ENCODE measurements around the gene TSPAN31.

The TSPAN31 gene

DNA sequence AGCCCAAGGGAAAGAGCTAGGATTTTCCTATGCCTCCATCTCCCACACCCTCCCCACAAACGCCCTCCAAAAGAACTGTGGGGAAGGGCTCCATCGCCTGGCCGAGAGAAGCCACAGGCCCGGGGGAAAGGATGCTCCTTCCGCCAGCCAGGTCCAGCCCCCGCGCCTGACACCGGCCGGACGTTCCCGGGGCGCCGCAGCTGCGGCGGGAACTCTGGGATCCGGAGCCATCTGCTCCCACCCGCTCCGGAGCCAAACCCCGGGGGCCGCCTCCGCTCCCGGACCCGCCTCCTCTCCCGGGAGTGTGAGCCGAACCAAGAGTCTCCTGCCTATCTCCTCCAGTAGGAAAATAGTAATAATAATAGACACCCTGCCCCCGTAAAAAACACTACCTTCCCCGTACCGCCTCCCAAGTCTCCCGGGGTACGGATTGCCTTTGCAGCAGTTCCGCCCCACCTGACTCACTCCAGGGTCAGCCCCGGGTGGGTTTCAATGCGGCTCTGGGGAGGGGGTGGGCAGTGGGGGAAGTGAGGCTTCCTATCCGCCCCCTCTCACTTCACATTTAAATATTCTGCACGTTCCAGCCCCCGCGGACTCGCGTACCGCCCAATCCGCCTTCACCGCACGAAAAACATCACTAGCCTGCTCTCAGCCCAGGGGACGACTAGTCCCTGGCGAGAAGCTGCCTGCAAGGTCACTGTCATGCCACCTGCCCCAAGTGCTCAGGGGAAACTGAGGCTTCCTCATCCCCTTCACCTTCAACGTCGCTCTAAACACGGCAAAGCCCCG lies 8.7 kb upstream of the TSPAN31 start:
- Histone ChIP-seq H3K27ac (ENCODE audit: low read depth in 2 of 2, low read length in 2 of 2) (no peak overlapping the region), H3K27me3 (ENCODE audit: control insufficient read depth in 2 of 2, insufficient read depth in 2 of 2, low read length in 2 of 2) (peaks cover 38 to 51% of the 10 kb centered on the region in 2 donors), H3K4me1 (ENCODE audit: control insufficient read depth in 2 of 2, insufficient read depth in 2 of 2, low read length in 2 of 2) (peaks cover 0 to 4% of the 10 kb centered on the region in 2 donors), H3K36me3 (ENCODE audit: control insufficient read depth in 2 of 2, insufficient read depth in 2 of 2, low read length in 2 of 2) (peaks cover 0 to 3% of the 10 kb centered on the region in 2 donors), H3K9ac (ENCODE audit: low read depth in 1 of 2, low read length in 2 of 2) (no peak overlapping the region), H3K9me3 (ENCODE audit: control insufficient read depth in 2 of 2, low read length in 2 of 2) (no peaks in the 10 kb centered on the region), H3K4me3 (ENCODE audit: low read length in 2 of 2) (no peak overlapping the region)

DNA sequence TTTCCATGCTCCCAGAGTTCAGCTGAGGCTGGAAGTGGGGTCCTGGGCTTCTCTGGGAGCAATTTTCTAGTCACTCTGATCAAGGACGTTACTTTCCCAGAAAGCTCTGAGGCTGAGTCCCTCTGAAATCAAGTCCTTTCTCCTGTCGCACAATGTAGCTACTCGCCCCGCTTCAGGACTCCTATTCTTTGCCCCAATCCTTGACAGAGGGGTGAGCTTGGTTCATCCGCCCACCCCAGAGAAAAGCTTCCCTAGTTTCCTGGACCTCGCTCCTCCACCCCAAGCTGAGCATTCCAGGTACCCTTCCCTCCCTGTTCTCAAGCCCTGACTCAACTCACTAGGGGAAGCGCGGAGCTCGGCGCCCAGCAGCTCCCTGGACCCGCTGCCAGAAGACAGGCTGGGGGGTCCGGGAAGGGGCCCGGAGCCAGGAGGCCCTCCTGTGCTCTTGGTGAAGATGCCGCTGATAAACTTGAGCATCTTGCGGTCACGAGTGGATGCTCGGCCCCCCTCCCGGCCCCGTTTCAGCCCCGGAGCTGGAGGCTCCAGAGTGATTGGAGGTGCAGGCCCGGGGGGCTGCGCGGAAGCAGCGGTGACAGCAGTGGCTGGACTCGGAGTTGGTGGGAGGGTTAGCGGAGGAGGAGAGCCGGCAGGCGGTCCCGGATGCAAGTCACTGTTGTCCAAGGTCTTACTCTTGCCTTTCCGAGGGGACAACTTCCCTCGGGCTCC lies 7.9 kb upstream of the TSPAN31 start:
- no peaks in the 10 kb centered on the region for H3K36me3 ChIP-seq (ENCODE audit: control insufficient read depth in 2 of 2, insufficient read depth in 2 of 2, low read length in 2 of 2)
- no peak overlapping the region for H3K4me3 ChIP-seq (ENCODE audit: low read length in 2 of 2)
- H3K27ac ChIP-seq (ENCODE audit: low read depth in 2 of 2, low read length in 2 of 2): no peak overlapping the region
- H3K9ac ChIP-seq (ENCODE audit: low read depth in 1 of 2, low read length in 2 of 2): no peak overlapping the region
- H3K9me3 ChIP-seq (ENCODE audit: control insufficient read depth in 2 of 2, low read length in 2 of 2): no peaks in the 10 kb centered on the region
- peaks cover 0 to 4% of the 10 kb centered on the region in 2 donors for H3K4me1 ChIP-seq (ENCODE audit: control insufficient read depth in 2 of 2, insufficient read depth in 2 of 2, low read length in 2 of 2)
- peaks cover 38 to 59% of the 10 kb centered on the region in 2 donors for H3K27me3 ChIP-seq (ENCODE audit: control insufficient read depth in 2 of 2, insufficient read depth in 2 of 2, low read length in 2 of 2)

- peaks cover 35 to 62% of the 10 kb centered on the region in 2 donors for H3K27me3 ChIP-seq (ENCODE audit: control insufficient read depth in 2 of 2, insufficient read depth in 2 of 2, low read length in 2 of 2)
- no peaks in the 10 kb centered on the region for H3K36me3 ChIP-seq (ENCODE audit: control insufficient read depth in 2 of 2, insufficient read depth in 2 of 2, low read length in 2 of 2)
- no peak overlapping the region for H3K9ac ChIP-seq (ENCODE audit: low read depth in 1 of 2, low read length in 2 of 2)
- H3K4me1 ChIP-seq (ENCODE audit: control insufficient read depth in 2 of 2, insufficient read depth in 2 of 2, low read length in 2 of 2): peaks cover 2 to 8% of the 10 kb centered on the region in 2 donors
- H3K27ac ChIP-seq (ENCODE audit: low read depth in 2 of 2, low read length in 2 of 2): no peak overlapping the region
- no peaks in the 10 kb centered on the region for H3K9me3 ChIP-seq (ENCODE audit: control insufficient read depth in 2 of 2, low read length in 2 of 2)
- no peak overlapping the region for H3K4me3 ChIP-seq (ENCODE audit: low read length in 2 of 2)
Observed at GRCh38 chr12:57737467-57738460, 7.1 kb upstream of the TSPAN31 start.

DNA sequence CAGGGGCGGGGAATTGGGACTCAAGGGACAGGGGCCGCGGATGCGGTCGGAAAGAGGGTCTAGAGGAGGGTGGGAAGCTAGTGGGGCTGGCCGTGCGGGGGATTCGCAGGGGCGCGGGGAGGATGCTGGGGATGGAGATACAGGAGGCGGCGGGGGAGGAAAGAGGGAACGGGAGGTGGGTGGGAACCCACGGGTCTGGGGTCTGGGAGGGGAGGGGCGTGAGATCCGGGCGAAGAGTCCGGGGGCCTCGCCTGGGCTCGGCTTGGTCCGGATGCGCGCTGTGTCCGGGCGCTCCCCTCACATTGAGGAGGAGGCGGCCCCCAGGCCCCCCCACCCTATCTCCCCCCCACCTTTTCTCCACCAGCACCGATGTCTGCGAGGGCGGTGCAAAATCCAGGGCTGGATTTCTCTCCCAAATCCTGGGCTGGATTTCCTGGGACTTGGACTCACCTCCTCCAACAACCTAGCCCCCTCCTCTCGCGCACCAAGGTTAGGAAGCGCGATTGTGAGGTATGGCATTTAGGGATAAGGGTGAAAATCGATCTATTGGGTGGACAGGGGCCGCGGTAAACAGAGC lies 6.1 kb upstream of the TSPAN31 start, which contains the start of gene AGAP2:
TSS of gene AGAP2 (minus strand) at position 82 of the 577 bp plus-strand sequence. CDS start 496 bp downstream, outside the sequence.
- Histone ChIP-seq H3K4me3 (ENCODE audit: low read length in 2 of 2) (no peak within 1 kb of the TSS), H3K27ac (ENCODE audit: low read depth in 2 of 2, low read length in 2 of 2) (no peak within 1 kb of the TSS), H3K36me3 (ENCODE audit: control insufficient read depth in 2 of 2, insufficient read depth in 2 of 2, low read length in 2 of 2) (no peaks in the 10 kb centered on the region), H3K4me1 (ENCODE audit: control insufficient read depth in 2 of 2, insufficient read depth in 2 of 2, low read length in 2 of 2) (peaks cover 2 to 8% of the 10 kb centered on the region in 2 donors), H3K9ac (ENCODE audit: low read depth in 1 of 2, low read length in 2 of 2) (no peak within 1 kb of the TSS), H3K9me3 (ENCODE audit: control insufficient read depth in 2 of 2, low read length in 2 of 2) (no peaks in the 10 kb centered on the region), H3K27me3 (ENCODE audit: control insufficient read depth in 2 of 2, insufficient read depth in 2 of 2, low read length in 2 of 2) (peaks cover 35 to 60% of the 10 kb centered on the region in 2 donors)

GRCh38 chr12:57739387-57739786 lies 5.5 kb upstream of the TSPAN31 start:
- H3K27me3 ChIP-seq (ENCODE audit: control insufficient read depth in 2 of 2, insufficient read depth in 2 of 2, low read length in 2 of 2): peaks cover 29 to 54% of the 10 kb centered on the region in 2 donors
- no peak overlapping the region for H3K4me3 ChIP-seq (ENCODE audit: low read length in 2 of 2)
- H3K27ac ChIP-seq (ENCODE audit: low read depth in 2 of 2, low read length in 2 of 2): no peak overlapping the region
- H3K9me3 ChIP-seq (ENCODE audit: control insufficient read depth in 2 of 2, low read length in 2 of 2): no peaks in the 10 kb centered on the region
- H3K36me3 ChIP-seq (ENCODE audit: control insufficient read depth in 2 of 2, insufficient read depth in 2 of 2, low read length in 2 of 2): no peaks in the 10 kb centered on the region
- peaks cover 8 to 11% of the 10 kb centered on the region in 2 donors for H3K4me1 ChIP-seq (ENCODE audit: control insufficient read depth in 2 of 2, insufficient read depth in 2 of 2, low read length in 2 of 2)
- H3K9ac ChIP-seq (ENCODE audit: low read depth in 1 of 2, low read length in 2 of 2): no peak overlapping the region

GRCh38 chr12:57739914-57740538 lies 4.8 kb upstream of the TSPAN31 start:
- Histone ChIP-seq H3K36me3 (ENCODE audit: control insufficient read depth in 2 of 2, insufficient read depth in 2 of 2, low read length in 2 of 2) (no peaks in the 10 kb centered on the region), H3K27ac (ENCODE audit: low read depth in 2 of 2, low read length in 2 of 2) (no peak overlapping the region), H3K9me3 (ENCODE audit: control insufficient read depth in 2 of 2, low read length in 2 of 2) (no peaks in the 10 kb centered on the region), H3K9ac (ENCODE audit: low read depth in 1 of 2, low read length in 2 of 2) (no peak overlapping the region), H3K4me1 (ENCODE audit: control insufficient read depth in 2 of 2, insufficient read depth in 2 of 2, low read length in 2 of 2) (peaks cover 10 to 11% of the 10 kb centered on the region in 2 donors), H3K4me3 (ENCODE audit: low read length in 2 of 2) (no peak overlapping the region), H3K27me3 (ENCODE audit: control insufficient read depth in 2 of 2, insufficient read depth in 2 of 2, low read length in 2 of 2) (peaks cover 24 to 50% of the 10 kb centered on the region in 2 donors)

DNA sequence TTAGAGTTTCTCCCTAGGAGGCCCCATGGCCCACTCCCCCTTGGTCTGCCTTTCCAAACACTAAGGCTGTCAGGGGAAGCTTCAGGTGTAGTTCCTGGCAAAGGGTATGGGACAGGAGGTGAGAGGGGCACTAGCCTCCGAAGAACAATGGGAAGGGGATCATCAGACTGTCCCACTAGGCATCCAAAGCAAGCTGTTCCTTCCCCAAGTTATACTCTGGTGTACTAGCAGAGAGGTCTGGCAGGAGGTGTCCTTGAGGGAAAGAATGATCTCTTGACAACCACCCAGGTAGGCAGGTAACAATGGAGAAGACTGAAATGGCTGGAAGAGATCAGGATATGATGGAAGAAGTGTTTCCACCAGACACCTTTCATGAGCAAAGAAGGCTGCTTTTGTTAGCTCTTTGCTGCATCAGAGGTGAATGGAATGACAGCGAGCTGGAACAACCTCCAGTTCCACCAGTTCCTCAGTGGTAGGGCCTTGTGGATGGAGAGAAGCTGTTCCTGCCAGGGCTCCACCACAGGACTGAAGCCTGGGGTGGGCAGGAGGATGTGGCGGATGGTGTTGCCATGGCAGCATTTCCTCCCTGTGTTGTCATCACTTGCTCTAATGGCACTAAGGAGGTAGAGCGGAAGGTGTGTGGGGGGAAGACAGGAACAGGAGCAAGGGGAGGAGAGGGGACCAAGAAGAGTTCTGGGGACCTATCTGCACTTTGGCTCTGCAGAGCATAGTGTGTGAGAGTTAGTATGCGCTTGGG lies 4.0 kb upstream of the TSPAN31 start:
- H3K9ac ChIP-seq (ENCODE audit: low read depth in 1 of 2, low read length in 2 of 2): no peak overlapping the region
- H3K9me3 ChIP-seq (ENCODE audit: control insufficient read depth in 2 of 2, low read length in 2 of 2): no peaks in the 10 kb centered on the region
- no peak overlapping the region for H3K27ac ChIP-seq (ENCODE audit: low read depth in 2 of 2, low read length in 2 of 2)
- H3K27me3 ChIP-seq (ENCODE audit: control insufficient read depth in 2 of 2, insufficient read depth in 2 of 2, low read length in 2 of 2): peaks cover 17 to 42% of the 10 kb centered on the region in 2 donors
- peak overlapping the region in 1 of 2 donors; percentile 80 for H3K4me3 ChIP-seq (ENCODE audit: low read length in 2 of 2)
- peaks cover 15 to 17% of the 10 kb centered on the region in 2 donors for H3K4me1 ChIP-seq (ENCODE audit: control insufficient read depth in 2 of 2, insufficient read depth in 2 of 2, low read length in 2 of 2)
- no peaks in the 10 kb centered on the region for H3K36me3 ChIP-seq (ENCODE audit: control insufficient read depth in 2 of 2, insufficient read depth in 2 of 2, low read length in 2 of 2)

DNA sequence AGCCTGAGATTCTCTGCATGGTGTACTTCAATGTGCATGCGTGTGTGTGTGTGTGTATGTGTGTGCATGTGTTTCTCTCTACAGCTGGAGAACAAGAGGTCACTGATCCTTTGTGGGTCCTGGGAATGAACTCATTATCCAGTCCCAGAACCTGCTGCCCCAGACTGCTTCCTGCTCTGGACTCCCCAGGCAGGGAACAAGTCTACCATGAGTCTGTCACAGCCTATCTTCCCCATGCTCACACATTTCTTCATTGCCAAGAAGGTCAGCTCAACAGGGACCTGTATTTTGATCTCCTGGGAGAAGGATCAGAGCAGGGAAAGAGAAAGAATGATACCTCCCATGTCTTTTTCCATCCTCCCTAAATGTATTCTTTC lies 3.4 kb upstream of the TSPAN31 start:
- H3K27me3 ChIP-seq (ENCODE audit: control insufficient read depth in 2 of 2, insufficient read depth in 2 of 2, low read length in 2 of 2): peaks cover 14 to 36% of the 10 kb centered on the region in 2 donors
- H3K4me3 ChIP-seq (ENCODE audit: low read length in 2 of 2): peak overlapping the region; percentile 44 to 80
- H3K9me3 ChIP-seq (ENCODE audit: control insufficient read depth in 2 of 2, low read length in 2 of 2): no peaks in the 10 kb centered on the region
- H3K4me1 ChIP-seq (ENCODE audit: control insufficient read depth in 2 of 2, insufficient read depth in 2 of 2, low read length in 2 of 2): peaks cover 16 to 17% of the 10 kb centered on the region in 2 donors
- peak overlapping the region in 1 of 2 donors; percentile 45 for H3K27ac ChIP-seq (ENCODE audit: low read depth in 2 of 2, low read length in 2 of 2)
- H3K9ac ChIP-seq (ENCODE audit: low read depth in 1 of 2, low read length in 2 of 2): peak overlapping the region; percentile 5 to 27
- no peaks in the 10 kb centered on the region for H3K36me3 ChIP-seq (ENCODE audit: control insufficient read depth in 2 of 2, insufficient read depth in 2 of 2, low read length in 2 of 2)

All from mucosa of rectum (tissue), 2 donors.